ENCODE measurements around the gene NDUFAF4.
A peak's percentile ranks its signal among the peaks of the same experiment; 100 is the strongest.

The NDUFAF4 gene

DNA sequence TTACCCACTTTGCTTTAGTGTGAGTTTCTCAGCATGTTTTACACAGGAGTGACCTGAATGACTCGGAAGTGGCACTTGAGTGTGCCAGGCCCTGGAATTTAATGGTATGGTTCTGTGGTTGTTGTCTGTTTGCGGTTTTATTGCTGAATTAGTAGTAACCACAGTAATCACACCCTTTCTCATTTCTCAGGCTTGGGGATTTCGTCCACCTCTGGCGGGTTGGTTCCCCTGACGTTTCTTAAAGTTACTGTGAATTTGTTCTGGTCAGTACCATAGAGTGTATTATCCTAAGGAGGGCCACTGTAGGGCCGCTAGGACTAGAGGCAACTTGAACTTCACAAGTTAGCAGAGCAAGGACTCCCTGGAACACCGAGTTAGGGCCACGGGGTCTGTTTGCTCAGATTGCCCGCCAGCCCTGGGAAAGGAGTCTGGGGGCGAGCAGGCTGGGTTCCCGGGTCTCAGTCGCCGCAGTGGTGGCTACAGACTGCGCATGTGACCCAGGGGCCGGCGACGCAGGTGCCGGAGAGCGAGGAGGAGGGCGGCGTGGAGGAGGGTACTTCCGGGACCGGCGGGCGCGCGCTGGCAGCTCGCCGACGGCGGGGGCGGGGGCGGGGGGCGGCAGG lies 26.3 kb upstream of the NDUFAF4 start:
- H3K4me3 ChIP-seq (ENCODE audit: low read length), result peak overlapping the region; percentile 55
- H3K27me3 ChIP-seq (ENCODE audit: insufficient read depth, low read length), result peaks cover 37% of the 10 kb centered on the region
- peaks cover 4% of the 10 kb centered on the region for H3K4me1 ChIP-seq (ENCODE audit: insufficient read depth, low read length)
- peak overlapping the region; percentile 77 for H2AFZ ChIP-seq (ENCODE audit: low read depth, low read length)
- no peaks in the 10 kb centered on the region for H3K36me3 ChIP-seq (ENCODE audit: insufficient read depth, low read length)
- no peaks in the 10 kb centered on the region for H3K9me3 ChIP-seq (ENCODE audit: low read length)

DNA sequence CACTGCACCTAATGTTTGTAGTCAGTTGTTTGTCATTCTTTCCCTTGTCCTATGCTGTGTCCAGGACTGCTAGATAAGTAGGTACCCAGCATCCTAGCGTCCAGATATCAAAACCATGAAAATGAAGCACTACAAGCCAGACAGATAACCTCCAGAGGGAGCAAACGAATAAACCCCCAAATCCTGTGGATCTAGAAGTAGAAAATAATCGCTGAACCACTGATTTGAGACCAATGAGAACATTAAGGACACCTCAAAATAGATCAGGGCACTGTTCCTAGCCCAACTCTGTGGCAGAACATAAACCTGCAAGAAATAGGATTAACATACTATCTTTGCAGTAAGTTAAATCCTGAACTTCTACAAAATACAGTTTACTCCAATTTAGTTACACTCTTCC lies 25.7 kb upstream of the NDUFAF4 start:
- Histone ChIP-seq H3K9me3 (ENCODE audit: low read length) (no peaks in the 10 kb centered on the region), H2AFZ (ENCODE audit: low read depth, low read length) (peak overlapping the region; percentile 77), H3K27me3 (ENCODE audit: insufficient read depth, low read length) (peaks cover 39% of the 10 kb centered on the region), H3K4me3 (ENCODE audit: low read length) (no peak overlapping the region), H3K4me1 (ENCODE audit: insufficient read depth, low read length) (peaks cover 4% of the 10 kb centered on the region), H3K36me3 (ENCODE audit: insufficient read depth, low read length) (no peaks in the 10 kb centered on the region)

DNA sequence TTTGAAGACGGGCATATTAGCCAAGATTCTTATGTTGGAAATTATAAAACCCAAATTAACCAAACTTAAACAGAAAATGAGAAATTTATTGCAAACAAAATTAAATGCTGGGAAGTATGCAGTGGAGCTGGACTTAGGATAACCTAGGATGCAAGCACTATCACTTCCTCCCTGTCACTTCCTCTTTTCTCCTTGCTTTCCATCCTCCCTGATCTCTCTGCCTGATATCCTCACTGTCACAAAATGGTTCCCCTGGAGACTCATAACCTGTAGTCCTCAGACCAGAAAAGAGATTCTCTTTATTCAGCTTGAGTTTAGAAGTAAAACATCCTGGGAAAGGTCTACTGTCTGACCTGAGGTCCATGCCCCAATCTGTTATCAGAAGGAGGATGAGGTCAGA lies 19.4 kb upstream of the NDUFAF4 start:
- Histone ChIP-seq H3K36me3 (ENCODE audit: insufficient read depth, low read length) (no peaks in the 10 kb centered on the region), H3K9me3 (ENCODE audit: low read length) (no peaks in the 10 kb centered on the region), H3K4me3 (ENCODE audit: low read length) (no peak overlapping the region), H2AFZ (ENCODE audit: low read depth, low read length) (no peak overlapping the region), H3K4me1 (ENCODE audit: insufficient read depth, low read length) (no peaks in the 10 kb centered on the region), H3K27me3 (ENCODE audit: insufficient read depth, low read length) (peaks cover 22% of the 10 kb centered on the region)

DNA sequence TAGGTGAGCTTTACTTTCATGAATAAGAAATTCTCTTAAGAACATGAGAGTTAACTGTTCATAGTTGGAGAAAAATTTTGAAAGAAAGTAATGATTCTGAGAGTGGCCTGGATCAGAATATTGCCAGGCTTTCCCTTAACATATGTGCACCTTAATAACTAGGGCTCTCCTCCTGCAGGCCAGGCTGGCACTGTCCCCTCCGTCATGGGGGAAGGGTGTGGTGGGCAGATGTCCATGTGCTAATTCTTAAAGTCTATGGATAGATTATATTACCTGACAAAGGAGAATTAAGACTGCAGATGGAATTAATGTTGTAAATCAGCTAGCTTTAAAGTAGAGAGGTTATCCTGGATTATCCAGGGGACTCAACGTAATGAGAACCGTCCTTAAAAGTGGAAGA lies 15.9 kb upstream of the NDUFAF4 start:
- Histone ChIP-seq H3K4me1 (ENCODE audit: insufficient read depth, low read length) (no peaks in the 10 kb centered on the region), H3K27me3 (ENCODE audit: insufficient read depth, low read length) (peaks cover 5% of the 10 kb centered on the region), H3K9me3 (ENCODE audit: low read length) (no peaks in the 10 kb centered on the region), H3K4me3 (ENCODE audit: low read length) (no peak overlapping the region), H3K36me3 (ENCODE audit: insufficient read depth, low read length) (no peaks in the 10 kb centered on the region), H2AFZ (ENCODE audit: low read depth, low read length) (no peak overlapping the region)

DNA sequence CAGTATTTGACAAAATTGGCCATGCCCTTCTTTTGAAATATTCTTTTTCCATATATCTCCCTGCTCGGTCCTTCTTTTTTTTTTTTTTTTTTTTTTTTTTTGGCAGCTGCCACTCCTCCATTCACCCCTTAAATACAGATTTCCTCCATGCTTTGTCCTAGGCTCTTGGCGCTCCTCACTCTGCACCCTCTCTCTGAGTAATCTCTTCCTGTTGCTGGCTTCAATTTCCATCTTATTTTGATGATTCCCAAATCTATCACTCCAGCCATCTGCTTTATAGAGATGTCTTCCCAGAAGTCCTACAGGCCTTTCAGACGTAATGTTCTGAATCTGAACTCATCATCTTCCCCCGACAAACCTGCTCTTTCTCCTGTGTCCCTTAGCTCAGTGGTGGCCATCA lies 14.1 kb upstream of the NDUFAF4 start:
- H3K36me3 ChIP-seq (ENCODE audit: insufficient read depth, low read length), result no peaks in the 10 kb centered on the region
- H3K4me3 ChIP-seq (ENCODE audit: low read length), result no peak overlapping the region
- peaks cover 4% of the 10 kb centered on the region for H3K27me3 ChIP-seq (ENCODE audit: insufficient read depth, low read length)
- no peaks in the 10 kb centered on the region for H3K4me1 ChIP-seq (ENCODE audit: insufficient read depth, low read length)
- no peaks in the 10 kb centered on the region for H3K9me3 ChIP-seq (ENCODE audit: low read length)
- H2AFZ ChIP-seq (ENCODE audit: low read depth, low read length), result no peak overlapping the region

DNA sequence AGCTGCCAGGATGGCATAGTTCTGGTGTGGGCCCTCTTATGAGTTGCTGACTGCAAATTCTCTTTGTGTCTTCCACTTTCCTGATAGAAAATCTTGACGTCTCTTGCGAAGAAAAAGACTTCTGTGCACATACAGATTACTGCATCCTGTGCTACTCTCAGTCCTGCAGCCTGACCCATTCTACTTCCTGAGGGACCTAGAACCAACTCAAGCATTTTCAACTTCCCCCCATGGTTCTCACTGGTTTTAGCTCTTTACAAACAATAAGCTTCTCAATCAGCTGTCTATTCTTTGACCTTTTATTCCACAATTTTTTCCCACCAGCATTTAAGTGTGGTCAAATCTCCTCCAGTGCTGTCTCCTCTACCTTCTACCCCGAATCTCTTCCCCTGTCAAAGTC lies 13.5 kb upstream of the NDUFAF4 start:
- Histone ChIP-seq H3K27me3 (ENCODE audit: insufficient read depth, low read length) (peaks cover 4% of the 10 kb centered on the region), H2AFZ (ENCODE audit: low read depth, low read length) (no peak overlapping the region), H3K4me1 (ENCODE audit: insufficient read depth, low read length) (no peaks in the 10 kb centered on the region), H3K4me3 (ENCODE audit: low read length) (no peak overlapping the region), H3K9me3 (ENCODE audit: low read length) (no peaks in the 10 kb centered on the region), H3K36me3 (ENCODE audit: insufficient read depth, low read length) (no peaks in the 10 kb centered on the region)

DNA sequence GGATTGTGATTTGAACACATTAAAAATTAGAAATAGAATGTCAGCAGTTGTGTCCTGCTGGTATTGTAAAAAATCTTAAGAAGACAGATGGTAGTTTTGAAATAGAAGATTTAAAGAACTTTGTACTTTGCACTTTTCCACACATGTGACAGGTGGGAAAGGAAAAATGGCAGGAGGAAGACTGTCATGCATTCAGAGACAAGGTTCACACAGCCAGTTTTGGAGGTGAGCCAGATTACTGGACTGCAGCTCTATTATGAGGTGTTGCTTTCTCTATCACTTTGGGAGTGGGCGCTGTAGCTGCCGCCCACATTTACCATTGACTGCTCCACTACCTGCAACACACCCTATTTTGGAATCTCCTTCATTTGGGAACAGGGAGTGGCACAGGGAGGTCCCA lies 12.1 kb upstream of the NDUFAF4 start:
- Histone ChIP-seq H3K4me3 (ENCODE audit: low read length) (no peak overlapping the region), H3K4me1 (ENCODE audit: insufficient read depth, low read length) (no peaks in the 10 kb centered on the region), H3K36me3 (ENCODE audit: insufficient read depth, low read length) (no peaks in the 10 kb centered on the region), H3K9me3 (ENCODE audit: low read length) (no peaks in the 10 kb centered on the region), H3K27me3 (ENCODE audit: insufficient read depth, low read length) (peaks cover 4% of the 10 kb centered on the region), H2AFZ (ENCODE audit: low read depth, low read length) (no peak overlapping the region)

DNA sequence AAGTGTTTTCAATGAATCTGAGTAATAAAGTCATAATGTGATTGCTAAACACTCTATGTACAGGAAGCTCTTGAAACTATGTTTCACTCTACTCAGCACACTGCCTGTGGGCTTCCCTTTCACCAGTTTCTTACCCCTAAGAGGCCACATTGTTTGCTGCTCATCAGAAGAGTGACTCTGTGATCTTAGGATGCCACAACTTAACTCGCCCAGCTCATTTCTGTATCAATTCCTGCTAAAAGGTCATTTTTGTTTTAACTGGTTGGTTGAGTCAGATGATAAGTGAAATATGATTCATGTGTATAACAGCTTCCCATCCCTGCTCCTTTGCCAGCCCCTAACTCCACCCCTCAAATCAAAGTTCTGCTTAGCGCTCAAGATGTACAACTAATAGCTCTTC lies 9.8 kb upstream of the NDUFAF4 start:
- Histone ChIP-seq H3K36me3 (ENCODE audit: insufficient read depth, low read length) (no peaks in the 10 kb centered on the region), H3K27me3 (ENCODE audit: insufficient read depth, low read length) (peaks cover 4% of the 10 kb centered on the region), H3K9me3 (ENCODE audit: low read length) (no peaks in the 10 kb centered on the region), H3K4me3 (ENCODE audit: low read length) (no peak overlapping the region), H3K4me1 (ENCODE audit: insufficient read depth, low read length) (no peaks in the 10 kb centered on the region), H2AFZ (ENCODE audit: low read depth, low read length) (no peak overlapping the region)

DNA sequence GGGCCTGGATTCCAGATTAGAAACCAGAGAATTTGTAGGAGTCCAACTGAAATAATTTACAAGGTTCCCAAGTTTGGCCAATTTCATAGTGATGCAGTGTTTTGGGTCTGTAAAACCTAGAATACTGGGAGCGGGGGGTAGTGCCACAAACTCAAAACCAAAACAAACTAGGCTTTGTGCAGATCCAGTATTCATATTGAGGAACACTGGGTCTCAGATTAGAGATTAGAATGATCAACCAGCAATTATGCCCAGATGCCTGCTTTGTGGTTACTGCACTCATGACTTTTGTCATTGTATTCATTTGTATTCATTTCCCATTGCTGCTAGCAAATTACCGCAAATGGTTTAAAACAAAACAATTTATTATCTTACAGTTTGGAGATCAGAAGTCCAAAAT lies 3.2 kb upstream of the NDUFAF4 start:
- Histone ChIP-seq H2AFZ (ENCODE audit: low read depth, low read length) (no peak overlapping the region), H3K27me3 (ENCODE audit: insufficient read depth, low read length) (no peaks in the 10 kb centered on the region), H3K36me3 (ENCODE audit: insufficient read depth, low read length) (peaks cover 2% of the 10 kb centered on the region), H3K9me3 (ENCODE audit: low read length) (no peaks in the 10 kb centered on the region), H3K4me3 (ENCODE audit: low read length) (no peak overlapping the region), H3K4me1 (ENCODE audit: insufficient read depth, low read length) (peaks cover 13% of the 10 kb centered on the region)

DNA sequence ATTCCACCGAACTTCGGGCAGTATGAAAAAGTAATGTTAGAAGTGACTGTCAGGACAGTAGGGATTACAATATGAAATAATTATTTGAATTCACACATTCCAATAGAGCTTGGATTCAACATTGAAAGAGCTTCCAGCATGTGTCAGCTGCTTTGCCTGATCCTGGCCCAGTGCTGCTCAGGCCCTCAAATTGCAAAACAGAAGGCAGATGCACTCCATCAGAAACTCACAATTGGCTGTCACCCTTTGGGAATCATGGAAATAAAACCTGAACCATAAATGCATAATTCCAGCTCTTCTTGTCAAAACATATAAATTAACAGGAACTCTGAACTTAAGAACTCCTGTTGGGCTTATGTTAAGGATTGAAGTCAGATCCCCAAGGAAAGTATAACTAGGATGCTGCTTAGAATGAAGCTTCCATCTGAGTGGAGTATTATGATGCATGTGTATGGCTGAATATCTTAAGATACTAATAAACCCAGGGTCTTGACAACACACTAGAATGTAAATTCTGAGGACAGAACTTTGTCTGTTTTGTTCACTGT lies 1.8 kb upstream of the NDUFAF4 start:
- peaks cover 10% of the 10 kb centered on the region for H3K36me3 ChIP-seq (ENCODE audit: insufficient read depth, low read length)
- no peaks in the 10 kb centered on the region for H3K27me3 ChIP-seq (ENCODE audit: insufficient read depth, low read length)
- H2AFZ ChIP-seq (ENCODE audit: low read depth, low read length), result no peak overlapping the region
- no peak overlapping the region for H3K4me3 ChIP-seq (ENCODE audit: low read length)
- H3K9me3 ChIP-seq (ENCODE audit: low read length), result no peaks in the 10 kb centered on the region
- H3K4me1 ChIP-seq (ENCODE audit: insufficient read depth, low read length), result peaks cover 14% of the 10 kb centered on the region

DNA sequence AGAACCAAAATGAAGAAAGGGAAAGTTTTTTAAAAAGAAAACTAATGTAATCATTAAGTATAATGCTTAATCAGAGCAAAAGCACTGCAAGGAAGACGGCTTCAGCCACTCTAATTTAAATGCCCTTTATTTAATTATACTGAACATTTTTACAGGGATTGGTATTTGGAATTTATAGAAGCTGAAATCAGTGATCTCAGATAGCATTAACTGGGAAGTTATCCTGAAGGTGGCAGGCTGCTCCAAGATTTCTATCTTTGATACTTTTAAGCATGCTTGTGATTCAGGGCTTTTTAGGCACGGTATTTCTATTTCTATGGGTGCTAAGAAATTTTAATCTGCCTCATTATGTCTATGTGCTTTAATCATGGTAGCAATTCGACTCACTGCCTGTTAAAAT lies 1.3 kb upstream of the NDUFAF4 start:
- H2AFZ ChIP-seq (ENCODE audit: low read depth, low read length), result peak overlapping the region; percentile 81
- peaks cover 13% of the 10 kb centered on the region for H3K36me3 ChIP-seq (ENCODE audit: insufficient read depth, low read length)
- no peaks in the 10 kb centered on the region for H3K27me3 ChIP-seq (ENCODE audit: insufficient read depth, low read length)
- H3K4me3 ChIP-seq (ENCODE audit: low read length), result peak overlapping the region; percentile 98
- H3K4me1 ChIP-seq (ENCODE audit: insufficient read depth, low read length), result peaks cover 14% of the 10 kb centered on the region
- no peaks in the 10 kb centered on the region for H3K9me3 ChIP-seq (ENCODE audit: low read length)

DNA sequence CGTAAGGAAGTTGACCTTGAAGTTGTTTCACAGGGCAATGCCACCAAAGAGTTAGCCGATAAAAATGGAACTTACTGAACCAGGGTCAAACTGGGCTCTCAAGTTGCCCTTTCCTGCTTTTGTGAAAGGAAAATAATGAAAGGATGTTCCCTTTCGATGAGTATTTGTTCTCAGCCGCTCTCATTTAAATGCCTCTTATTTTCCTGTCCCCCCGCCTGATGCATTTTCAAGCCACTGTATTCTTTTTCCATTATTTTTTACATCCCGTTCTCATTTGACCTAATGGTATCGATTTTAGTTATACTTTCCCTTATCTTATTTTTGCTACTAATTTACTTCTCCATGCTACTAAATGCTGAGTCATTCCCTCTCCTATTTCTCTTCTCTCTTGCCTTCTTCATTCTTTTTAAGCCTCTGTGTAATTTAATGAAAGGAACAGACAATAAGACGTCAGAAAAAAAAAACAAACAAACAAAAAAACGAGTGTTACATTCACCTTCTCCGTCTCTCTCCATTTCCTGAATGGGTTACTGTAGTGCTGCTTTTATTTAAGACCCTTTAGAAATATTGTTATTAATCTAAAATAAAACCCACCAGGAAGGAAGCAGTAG lies 655 bp upstream of the NDUFAF4 start:
- peaks cover 14% of the 10 kb centered on the region for H3K4me1 ChIP-seq (ENCODE audit: insufficient read depth, low read length)
- H3K36me3 ChIP-seq (ENCODE audit: insufficient read depth, low read length), result peaks cover 15% of the 10 kb centered on the region
- H3K27me3 ChIP-seq (ENCODE audit: insufficient read depth, low read length), result no peaks in the 10 kb centered on the region
- H3K9me3 ChIP-seq (ENCODE audit: low read length), result no peaks in the 10 kb centered on the region
- peak overlapping the region; percentile 98 for H3K4me3 ChIP-seq (ENCODE audit: low read length)
- peak overlapping the region; percentile 81 for H2AFZ ChIP-seq (ENCODE audit: low read depth, low read length)

DNA sequence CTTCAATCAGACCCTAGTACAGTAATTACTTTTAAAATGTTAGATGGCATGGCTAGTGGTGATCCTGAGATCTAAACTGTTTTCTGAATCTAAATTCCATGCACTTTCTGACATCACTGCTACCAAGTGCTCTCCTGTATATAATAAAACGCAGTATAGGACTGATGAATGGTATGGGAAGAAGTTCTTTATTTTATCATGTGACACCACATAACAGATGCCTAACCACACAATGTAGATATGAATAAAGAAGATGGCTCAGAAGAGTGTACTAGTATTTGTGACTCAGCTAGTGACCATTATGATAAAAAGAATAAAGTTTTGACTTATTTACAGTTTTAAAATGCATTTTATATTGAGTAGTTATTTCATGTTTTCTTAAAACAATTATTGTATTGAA lies 8.5 kb downstream of the NDUFAF4 start:
- Histone ChIP-seq H2AFZ (ENCODE audit: low read depth, low read length) (no peak overlapping the region), H3K27me3 (ENCODE audit: insufficient read depth, low read length) (no peaks in the 10 kb centered on the region), H3K4me3 (ENCODE audit: low read length) (no peak overlapping the region), H3K36me3 (ENCODE audit: insufficient read depth, low read length) (peaks cover 30% of the 10 kb centered on the region), H3K9me3 (ENCODE audit: low read length) (no peaks in the 10 kb centered on the region), H3K4me1 (ENCODE audit: insufficient read depth, low read length) (no peaks in the 10 kb centered on the region)

DNA sequence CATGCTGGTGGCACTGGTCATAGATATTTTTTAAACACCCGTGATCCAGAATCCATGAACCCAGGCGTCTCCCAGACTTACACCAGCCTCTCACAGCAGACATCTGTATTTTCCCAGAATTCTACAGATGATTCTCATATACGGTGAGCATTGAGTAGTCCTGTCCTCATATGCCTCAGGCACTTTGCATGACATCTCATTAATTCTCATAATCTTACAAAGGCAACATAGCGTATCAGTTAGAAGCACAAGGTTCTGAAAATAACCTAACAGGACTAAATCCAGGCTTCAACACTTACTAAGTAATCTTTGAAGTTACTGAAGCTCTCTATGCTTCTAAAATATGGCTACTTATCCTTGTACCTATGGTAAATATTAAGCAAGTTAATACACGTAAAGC lies 8.9 kb downstream of the NDUFAF4 start:
- no peaks in the 10 kb centered on the region for H3K27me3 ChIP-seq (ENCODE audit: insufficient read depth, low read length)

More for the DNA sequence above, 8.9 kb downstream of the NDUFAF4 start:
- peaks cover 27% of the 10 kb centered on the region for H3K36me3 ChIP-seq (ENCODE audit: insufficient read depth, low read length)
- H3K4me3 ChIP-seq (ENCODE audit: low read length), result no peak overlapping the region
- no peak overlapping the region for H2AFZ ChIP-seq (ENCODE audit: low read depth, low read length)
- H3K9me3 ChIP-seq (ENCODE audit: low read length), result no peaks in the 10 kb centered on the region
- peaks cover under 1% of the 10 kb centered on the region for H3K4me1 ChIP-seq (ENCODE audit: insufficient read depth, low read length)
